Measurements from ENCODE around the gene PBX2.

PBX2 gene

DNA sequence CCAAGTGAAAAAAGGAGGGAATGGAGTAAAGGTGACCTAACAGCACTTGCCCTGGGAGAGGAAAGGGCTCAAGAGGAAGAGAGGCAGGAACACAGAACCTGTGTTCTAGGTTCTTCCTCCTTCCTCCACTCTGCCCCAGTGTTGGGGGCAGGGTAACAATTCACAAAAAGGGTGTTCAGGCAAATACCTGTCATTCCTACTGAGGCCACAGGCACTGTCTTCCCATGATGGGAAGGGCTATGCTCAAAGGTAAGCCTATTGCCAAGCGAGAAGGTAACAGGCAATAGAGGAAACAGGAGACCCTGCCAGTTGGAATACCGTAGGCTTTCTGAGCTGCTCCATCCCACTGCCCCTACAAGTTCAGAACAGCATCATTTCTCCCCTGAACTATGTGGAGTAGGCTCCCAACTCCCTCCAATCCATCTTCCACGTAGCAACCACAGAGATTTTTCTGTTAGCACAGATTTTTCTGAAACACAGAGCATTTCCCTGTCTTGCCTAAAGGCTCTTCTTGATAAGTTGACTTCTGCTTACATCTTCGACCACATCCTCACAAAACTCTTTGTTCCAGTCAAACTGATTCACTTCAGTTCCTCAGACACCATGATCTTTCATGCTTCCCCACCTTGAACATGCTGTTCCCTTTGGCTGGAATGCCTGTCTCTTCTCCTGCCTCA is 16.8 kb downstream of the PBX2 start:
- Histone ChIP-seq H3K27me3 (replicated peaks; ENCODE audit: control insufficient read depth, insufficient read depth, low read length, poor library complexity, severe bottlenecking) (no peaks in the 10 kb centered on the region), H3K9me3 (ENCODE audit: control insufficient read depth, low read length) (no peaks in the 10 kb centered on the region), H3K36me3 (ENCODE audit: control insufficient read depth, insufficient read depth, low read length) (peaks cover 19% of the 10 kb centered on the region), H3K4me1 (ENCODE audit: control insufficient read depth, insufficient read depth, low read length, poor library complexity, severe bottlenecking) (peaks cover 28% of the 10 kb centered on the region), H3K27ac (ENCODE audit: insufficient read depth, low read length, poor library complexity, severe bottlenecking) (no peak overlapping the region), H3K4me3 (ENCODE audit: insufficient read depth, low read depth, low read length, poor library complexity, severe bottlenecking) (no peak overlapping the region)
- no peak for DNase-seq

DNA sequence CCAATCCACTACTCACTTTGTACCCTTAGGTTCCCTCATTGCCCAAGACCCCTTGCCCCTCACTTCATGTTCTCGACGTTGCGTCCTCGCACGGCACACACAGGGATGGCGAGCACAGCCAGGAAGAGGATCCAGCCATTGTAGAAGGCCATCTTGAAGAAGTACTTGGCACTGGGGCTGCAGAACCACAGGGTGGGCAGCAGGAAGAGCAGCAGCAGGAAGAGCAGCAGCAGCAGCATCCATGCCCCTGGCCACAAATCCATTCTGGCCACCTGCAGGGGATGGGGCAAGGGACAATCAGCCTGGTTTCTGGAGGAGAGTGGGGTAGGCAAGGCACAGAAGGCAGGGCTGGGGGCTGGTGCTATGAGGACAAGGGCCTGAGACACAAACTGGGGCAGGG is 18.8 kb downstream of the PBX2 start:
- H3K36me3 ChIP-seq (ENCODE audit: control insufficient read depth, insufficient read depth, low read length) = peaks cover 23% of the 10 kb centered on the region
- H3K4me1 ChIP-seq (ENCODE audit: control insufficient read depth, insufficient read depth, low read length, poor library complexity, severe bottlenecking) = peaks cover 14% of the 10 kb centered on the region
- no peak overlapping the region for H3K4me3 ChIP-seq (ENCODE audit: insufficient read depth, low read depth, low read length, poor library complexity, severe bottlenecking)
- no peaks in the 10 kb centered on the region for H3K27me3 ChIP-seq (replicated peaks; ENCODE audit: control insufficient read depth, insufficient read depth, low read length, poor library complexity, severe bottlenecking)
- no peak for DNase-seq
- H3K27ac ChIP-seq (ENCODE audit: insufficient read depth, low read length, poor library complexity, severe bottlenecking) = no peak overlapping the region
- H3K9me3 ChIP-seq (ENCODE audit: control insufficient read depth, low read length) = no peaks in the 10 kb centered on the region

DNA sequence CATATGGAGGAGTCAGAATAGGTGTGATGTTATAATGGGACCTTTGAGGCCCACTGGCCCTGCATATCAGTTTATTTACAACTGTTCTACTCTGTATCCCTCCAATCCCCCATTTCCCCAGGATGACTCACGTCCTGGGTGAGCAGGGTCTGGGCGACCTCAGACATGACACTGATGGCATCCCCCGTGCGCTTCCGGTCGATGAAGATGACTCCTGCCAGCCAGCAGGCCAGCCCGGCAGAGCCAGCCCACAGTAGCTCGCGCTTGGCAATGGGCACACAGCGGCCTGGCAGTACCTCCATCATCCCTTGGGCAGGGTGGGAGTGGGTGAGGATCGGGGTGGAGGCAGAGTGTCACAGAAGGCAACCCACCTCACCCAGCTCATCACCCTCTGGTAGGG is 19.7 kb downstream of the PBX2 start:
- Histone ChIP-seq H3K27me3 (replicated peaks; ENCODE audit: control insufficient read depth, insufficient read depth, low read length, poor library complexity, severe bottlenecking) (no peaks in the 10 kb centered on the region), H3K36me3 (ENCODE audit: control insufficient read depth, insufficient read depth, low read length) (peaks cover 23% of the 10 kb centered on the region), H3K9me3 (ENCODE audit: control insufficient read depth, low read length) (no peaks in the 10 kb centered on the region), H3K4me1 (ENCODE audit: control insufficient read depth, insufficient read depth, low read length, poor library complexity, severe bottlenecking) (peaks cover 8% of the 10 kb centered on the region), H3K27ac (ENCODE audit: insufficient read depth, low read length, poor library complexity, severe bottlenecking) (no peak overlapping the region), H3K4me3 (ENCODE audit: insufficient read depth, low read depth, low read length, poor library complexity, severe bottlenecking) (no peak overlapping the region)
- DNase-seq = no peak

DNA sequence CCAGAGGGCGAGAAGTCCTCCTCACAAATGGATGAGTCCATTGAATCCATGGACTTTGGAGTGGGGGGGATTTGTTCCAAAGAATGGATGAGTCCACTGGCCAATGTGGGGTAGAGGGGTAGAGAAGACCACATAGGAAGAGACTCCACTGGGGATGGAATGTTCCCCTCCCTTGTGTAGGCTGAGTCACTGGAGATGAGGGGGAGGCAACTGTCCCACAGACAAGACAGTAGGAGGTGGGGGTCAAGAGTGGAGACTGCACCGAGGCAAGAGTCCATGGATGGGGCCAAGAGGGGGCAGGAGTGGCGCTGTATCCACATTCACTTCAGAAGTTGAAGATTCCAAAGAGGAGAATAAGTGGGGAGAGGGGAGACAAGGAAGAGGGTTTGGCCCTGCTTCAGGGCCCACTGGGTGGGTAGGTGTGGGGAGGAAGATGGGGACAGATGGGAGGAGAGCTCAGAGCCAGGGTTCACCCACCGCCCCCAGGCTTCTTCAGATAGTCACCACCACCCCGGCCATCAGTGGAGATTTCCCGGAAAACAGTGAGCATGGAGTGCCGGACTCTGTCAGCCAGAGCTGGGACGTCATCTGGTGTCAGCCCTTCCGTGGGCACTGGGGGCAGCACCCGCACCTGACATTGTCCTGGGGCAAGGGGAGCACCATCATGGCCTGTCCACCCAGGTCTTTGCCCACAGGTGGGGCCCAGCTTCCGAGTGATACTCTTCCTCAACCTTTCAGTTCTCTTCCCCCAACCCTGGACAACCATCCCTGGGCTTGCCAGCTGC is 21.0 kb downstream of the PBX2 start:
- Histone ChIP-seq H3K36me3 (ENCODE audit: control insufficient read depth, insufficient read depth, low read length) (peaks cover 23% of the 10 kb centered on the region), H3K27ac (ENCODE audit: insufficient read depth, low read length, poor library complexity, severe bottlenecking) (no peak overlapping the region), H3K9me3 (ENCODE audit: control insufficient read depth, low read length) (no peaks in the 10 kb centered on the region), H3K4me1 (ENCODE audit: control insufficient read depth, insufficient read depth, low read length, poor library complexity, severe bottlenecking) (peaks cover 3% of the 10 kb centered on the region), H3K27me3 (replicated peaks; ENCODE audit: control insufficient read depth, insufficient read depth, low read length, poor library complexity, severe bottlenecking) (no peaks in the 10 kb centered on the region), H3K4me3 (ENCODE audit: insufficient read depth, low read depth, low read length, poor library complexity, severe bottlenecking) (no peak overlapping the region)
- DNase-seq = no peak

DNA sequence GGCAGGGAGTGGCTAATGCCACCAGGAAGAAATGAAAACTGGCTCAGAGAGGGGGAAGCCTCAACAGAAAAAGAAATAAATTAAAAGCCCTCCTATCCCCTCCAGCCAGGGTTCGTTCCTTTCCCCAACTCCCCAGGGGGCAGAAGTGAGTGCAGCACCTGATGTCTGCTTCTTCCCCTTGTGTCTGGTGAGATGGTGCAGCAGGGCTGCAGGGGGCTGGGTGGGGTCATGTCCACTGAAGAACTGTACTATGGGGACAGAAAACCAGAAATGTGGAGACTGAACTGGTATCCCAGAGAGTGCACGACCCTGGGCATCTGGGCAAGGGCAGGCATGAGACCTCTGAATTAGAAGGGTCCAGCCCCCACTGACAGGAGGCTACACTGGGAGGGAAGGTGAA is 21.7 kb downstream of the PBX2 start:
- Histone ChIP-seq H3K36me3 (ENCODE audit: control insufficient read depth, insufficient read depth, low read length) (peaks cover 23% of the 10 kb centered on the region), H3K27ac (ENCODE audit: insufficient read depth, low read length, poor library complexity, severe bottlenecking) (no peak overlapping the region), H3K4me1 (ENCODE audit: control insufficient read depth, insufficient read depth, low read length, poor library complexity, severe bottlenecking) (peaks cover 3% of the 10 kb centered on the region), H3K9me3 (ENCODE audit: control insufficient read depth, low read length) (no peaks in the 10 kb centered on the region), H3K27me3 (replicated peaks; ENCODE audit: control insufficient read depth, insufficient read depth, low read length, poor library complexity, severe bottlenecking) (no peaks in the 10 kb centered on the region), H3K4me3 (ENCODE audit: insufficient read depth, low read depth, low read length, poor library complexity, severe bottlenecking) (no peak overlapping the region)
- DNase-seq = no peak

DNA sequence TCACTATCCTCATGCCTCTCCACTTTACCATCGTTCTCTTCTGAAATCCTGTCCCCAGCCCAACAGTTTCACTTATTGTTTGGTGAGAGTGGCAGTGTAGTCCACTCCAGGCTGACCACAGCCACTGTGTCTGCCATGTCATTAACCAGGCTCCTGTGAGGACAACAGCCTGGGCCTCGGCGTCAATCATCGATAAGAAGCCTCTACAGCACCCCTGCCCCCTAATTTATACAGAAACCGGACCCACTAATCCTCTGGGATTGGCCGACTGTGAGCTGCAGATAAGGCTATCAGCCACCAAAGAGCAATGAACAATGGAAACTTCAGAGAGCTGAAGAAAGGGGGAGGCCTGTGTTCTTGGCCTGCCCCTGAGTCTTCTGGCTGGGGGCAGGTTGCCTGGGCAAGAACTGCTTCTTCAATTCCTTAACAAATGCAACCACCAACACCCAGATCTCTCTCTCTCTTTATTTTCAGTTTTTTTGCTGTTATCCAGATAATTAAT is 22.2 kb downstream of the PBX2 start:
- DNase-seq = no peak
- no peak overlapping the region for H3K4me3 ChIP-seq (ENCODE audit: insufficient read depth, low read depth, low read length, poor library complexity, severe bottlenecking)
- no peaks in the 10 kb centered on the region for H3K9me3 ChIP-seq (ENCODE audit: control insufficient read depth, low read length)
- H3K4me1 ChIP-seq (ENCODE audit: control insufficient read depth, insufficient read depth, low read length, poor library complexity, severe bottlenecking) = peaks cover 3% of the 10 kb centered on the region
- H3K27ac ChIP-seq (ENCODE audit: insufficient read depth, low read length, poor library complexity, severe bottlenecking) = no peak overlapping the region
- H3K27me3 ChIP-seq (replicated peaks; ENCODE audit: control insufficient read depth, insufficient read depth, low read length, poor library complexity, severe bottlenecking) = no peaks in the 10 kb centered on the region
- H3K36me3 ChIP-seq (ENCODE audit: control insufficient read depth, insufficient read depth, low read length) = peaks cover 23% of the 10 kb centered on the region

DNA sequence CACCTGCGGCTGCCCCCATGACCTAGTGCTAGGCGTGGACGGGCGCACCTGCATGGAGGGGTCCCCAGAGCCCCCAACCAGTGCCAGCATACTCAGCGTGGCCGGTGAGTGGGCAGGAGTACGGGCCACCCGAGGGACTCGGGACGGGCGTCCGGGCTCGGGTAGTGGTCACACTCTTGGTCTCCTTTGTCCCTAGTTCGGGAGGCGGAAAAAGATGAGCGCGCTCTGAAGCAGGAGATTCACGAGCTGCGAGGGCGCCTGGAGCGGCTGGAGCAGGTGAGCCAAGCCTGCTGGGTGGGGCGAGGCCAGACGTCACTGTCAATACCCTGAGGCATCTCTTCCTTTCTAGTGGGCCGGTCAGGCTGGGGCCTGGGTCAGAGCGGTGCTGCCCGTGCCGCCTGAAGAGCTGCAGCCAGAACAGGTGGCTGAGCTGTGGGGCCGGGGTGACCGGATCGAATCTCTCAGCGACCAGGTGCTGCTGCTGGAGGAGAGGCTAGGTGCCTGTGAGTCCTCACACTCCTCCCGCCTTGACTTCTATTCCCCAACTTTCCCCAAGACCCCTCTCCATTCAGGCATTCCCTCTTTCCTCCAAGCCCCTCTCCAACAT is 22.7 kb downstream of the PBX2 start:
- H3K4me3 ChIP-seq (ENCODE audit: insufficient read depth, low read depth, low read length, poor library complexity, severe bottlenecking) = no peak overlapping the region
- H3K36me3 ChIP-seq (ENCODE audit: control insufficient read depth, insufficient read depth, low read length) = peaks cover 23% of the 10 kb centered on the region
- H3K4me1 ChIP-seq (ENCODE audit: control insufficient read depth, insufficient read depth, low read length, poor library complexity, severe bottlenecking) = peaks cover 3% of the 10 kb centered on the region
- H3K27ac ChIP-seq (ENCODE audit: insufficient read depth, low read length, poor library complexity, severe bottlenecking) = no peak overlapping the region
- H3K9me3 ChIP-seq (ENCODE audit: control insufficient read depth, low read length) = no peaks in the 10 kb centered on the region
- H3K27me3 ChIP-seq (replicated peaks; ENCODE audit: control insufficient read depth, insufficient read depth, low read length, poor library complexity, severe bottlenecking) = no peaks in the 10 kb centered on the region
- no peak for DNase-seq

DNA sequence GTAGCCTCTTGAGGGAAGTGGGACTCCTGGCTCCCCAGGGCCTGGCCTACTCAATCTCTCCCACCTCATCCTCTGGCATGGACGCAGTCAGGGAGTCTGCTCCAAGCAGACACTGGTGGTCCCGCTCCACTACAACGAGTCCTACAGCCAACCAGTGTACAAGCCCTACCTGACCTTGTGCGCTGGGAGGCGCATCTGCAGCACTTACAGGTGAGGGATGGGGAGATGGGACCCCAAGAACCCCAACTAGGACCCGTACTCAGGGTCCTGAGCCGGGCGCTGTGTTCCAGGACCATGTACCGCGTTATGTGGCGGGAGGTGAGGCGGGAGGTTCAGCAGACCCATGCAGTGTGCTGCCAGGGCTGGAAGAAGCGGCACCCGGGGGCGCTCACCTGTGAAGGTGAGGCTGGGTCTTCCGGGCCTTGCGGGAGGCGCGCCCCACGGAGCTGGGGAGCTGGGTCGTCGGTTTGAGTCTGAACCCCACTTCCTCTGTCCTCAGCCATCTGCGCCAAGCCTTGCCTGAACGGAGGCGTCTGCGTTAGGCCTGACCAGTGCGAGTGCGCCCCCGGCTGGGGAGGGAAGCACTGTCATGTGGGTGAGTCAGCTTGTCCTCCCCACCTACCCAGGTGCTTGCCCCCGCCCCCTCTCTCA is 23.5 kb downstream of the PBX2 start:
- DNase-seq = no peak
- Histone ChIP-seq H3K36me3 (ENCODE audit: control insufficient read depth, insufficient read depth, low read length) (peaks cover 23% of the 10 kb centered on the region), H3K27me3 (replicated peaks; ENCODE audit: control insufficient read depth, insufficient read depth, low read length, poor library complexity, severe bottlenecking) (no peaks in the 10 kb centered on the region), H3K27ac (ENCODE audit: insufficient read depth, low read length, poor library complexity, severe bottlenecking) (no peak overlapping the region), H3K4me1 (ENCODE audit: control insufficient read depth, insufficient read depth, low read length, poor library complexity, severe bottlenecking) (peaks cover 3% of the 10 kb centered on the region), H3K4me3 (ENCODE audit: insufficient read depth, low read depth, low read length, poor library complexity, severe bottlenecking) (no peak overlapping the region), H3K9me3 (ENCODE audit: control insufficient read depth, low read length) (no peaks in the 10 kb centered on the region)

DNA sequence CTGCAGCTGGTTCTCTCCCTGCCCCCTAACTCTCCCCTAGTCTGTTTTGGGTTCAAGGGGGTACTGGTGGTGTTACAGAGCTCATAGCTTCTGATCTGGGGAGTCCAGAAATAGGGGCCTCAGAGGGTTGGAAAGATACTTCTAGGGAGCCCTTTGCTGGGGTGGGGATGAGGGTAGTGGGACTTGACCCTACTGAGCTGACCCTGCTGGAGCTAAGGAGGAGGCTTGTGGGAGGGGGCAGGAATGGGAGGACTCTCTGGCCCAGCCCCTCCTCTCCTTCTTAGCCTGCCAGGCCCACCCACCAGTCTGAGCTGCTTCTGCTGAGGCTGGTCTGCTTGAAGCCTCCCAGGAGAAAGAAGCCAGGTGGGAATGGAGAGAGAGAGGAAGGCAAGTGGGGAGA is 25.7 kb downstream of the PBX2 start, which contains the start of gene EGFL8:
TSS of gene EGFL8 (plus strand) at position 301 of the 400 bp plus-strand sequence. CDS start 1,571 bp downstream, outside the sequence.
- H3K36me3 ChIP-seq (ENCODE audit: control insufficient read depth, insufficient read depth, low read length) = peaks cover 10% of the 10 kb centered on the region

More for the DNA sequence above, 25.7 kb downstream of the PBX2 start, which contains the start of gene EGFL8:
- Histone ChIP-seq H3K27ac (ENCODE audit: insufficient read depth, low read length, poor library complexity, severe bottlenecking) (no peak within 1 kb of the TSS), H3K27me3 (replicated peaks; ENCODE audit: control insufficient read depth, insufficient read depth, low read length, poor library complexity, severe bottlenecking) (no peaks in the 10 kb centered on the region), H3K4me3 (ENCODE audit: insufficient read depth, low read depth, low read length, poor library complexity, severe bottlenecking) (no peak within 1 kb of the TSS), H3K9me3 (ENCODE audit: control insufficient read depth, low read length) (no peaks in the 10 kb centered on the region), H3K4me1 (ENCODE audit: control insufficient read depth, insufficient read depth, low read length, poor library complexity, severe bottlenecking) (no peaks in the 10 kb centered on the region)
- DNase-seq = no peak

Measured in effector memory CD4-positive, alpha-beta T cell (primary cell).